NCI-H1092 treated with DMSO at 0.1 percent for 48 hours (cell line): ENCODE results near the gene ALPK3.

Experiments used
- DNase-seq: peaks from one replicate; lab custom pipeline; 2025; lab: John Stamatoyannopoulos, UW

Gene ALPK3

GRCh38 chr15:84816694-84817465 is at the start of gene ALPK3:
Gene ALPK3 (plus strand): TSS chr15:84817356. CDS start chr15:84817453, 97 bp downstream.
- DNase-seq, result no peak

DNA sequence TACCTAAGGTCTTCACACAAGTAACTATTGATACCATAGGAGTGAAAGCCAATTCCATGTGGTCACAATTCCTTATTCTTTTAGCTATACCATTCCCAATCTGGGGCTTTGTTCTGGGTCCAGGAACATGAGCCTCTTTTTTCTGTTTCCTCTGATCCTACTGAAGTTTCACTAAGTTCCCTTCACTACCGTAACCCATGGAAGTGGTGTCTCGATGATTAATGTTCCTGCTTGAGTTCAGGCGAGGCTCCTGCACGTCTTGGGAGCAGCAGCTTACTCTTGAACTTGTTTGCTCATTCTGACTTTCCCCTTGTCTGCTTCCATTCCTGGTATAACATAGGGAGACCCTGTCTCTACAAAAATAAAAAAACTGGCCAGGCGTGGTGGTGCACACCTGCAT is 45.1 kb upstream of the ALPK3 start:
- no peak for DNase-seq

- no peak for DNase-seq
These were observed 44.7 kb upstream of the ALPK3 start for GRCh38 chr15:84772467-84772866.

DNA sequence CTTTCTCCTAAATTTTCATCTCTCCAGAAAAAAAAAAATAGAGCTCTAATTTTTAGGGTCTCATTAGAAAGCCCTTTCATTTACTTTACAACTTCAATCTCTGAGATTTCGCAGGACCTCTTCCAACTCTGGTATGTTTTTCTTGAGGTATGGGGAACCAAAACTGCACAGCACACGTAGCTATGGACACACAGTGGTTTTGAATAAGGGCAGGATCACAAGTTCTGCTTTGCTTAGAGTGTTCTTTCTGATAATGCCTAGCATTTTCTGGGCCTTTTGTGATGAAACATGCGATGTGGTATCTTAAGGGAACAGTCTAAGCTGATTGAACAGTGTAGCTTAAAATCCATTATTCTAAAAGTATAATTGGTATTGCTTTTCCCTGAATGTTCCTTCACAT is 43.4 kb upstream of the ALPK3 start:
- DNase-seq, result no peak

DNA sequence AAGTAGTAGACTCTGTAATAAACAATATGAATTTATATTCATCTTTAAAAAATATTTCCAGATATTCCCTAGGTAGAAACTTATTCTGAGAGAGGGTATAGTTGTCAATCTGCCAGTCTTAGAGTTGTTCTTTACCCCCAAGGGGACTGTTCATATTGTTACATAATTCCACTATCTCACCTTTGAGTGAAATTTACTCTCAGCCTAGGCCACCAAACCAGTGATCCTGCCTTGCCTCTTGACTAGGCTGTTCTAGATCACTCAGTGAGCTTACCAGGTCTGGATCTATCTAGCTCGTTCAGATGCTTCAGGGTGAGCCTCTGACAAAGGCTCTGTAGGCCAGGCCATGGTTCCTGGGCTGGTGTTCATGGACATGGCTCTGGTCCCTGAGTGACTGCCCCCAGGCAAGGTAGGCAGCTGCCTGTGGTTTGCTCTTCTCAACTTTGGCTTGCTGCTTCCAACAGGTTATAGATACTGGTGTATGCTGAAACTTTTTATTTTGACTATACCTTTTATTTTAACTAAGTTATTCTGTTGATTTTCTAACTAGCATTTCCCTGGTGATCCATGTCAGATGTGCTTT is 41.2 kb upstream of the ALPK3 start:
- DNase-seq, result no peak

- no peak for DNase-seq
These were observed 39.0 kb upstream of the ALPK3 start for GRCh38 chr15:84778194-84778593.

DNA sequence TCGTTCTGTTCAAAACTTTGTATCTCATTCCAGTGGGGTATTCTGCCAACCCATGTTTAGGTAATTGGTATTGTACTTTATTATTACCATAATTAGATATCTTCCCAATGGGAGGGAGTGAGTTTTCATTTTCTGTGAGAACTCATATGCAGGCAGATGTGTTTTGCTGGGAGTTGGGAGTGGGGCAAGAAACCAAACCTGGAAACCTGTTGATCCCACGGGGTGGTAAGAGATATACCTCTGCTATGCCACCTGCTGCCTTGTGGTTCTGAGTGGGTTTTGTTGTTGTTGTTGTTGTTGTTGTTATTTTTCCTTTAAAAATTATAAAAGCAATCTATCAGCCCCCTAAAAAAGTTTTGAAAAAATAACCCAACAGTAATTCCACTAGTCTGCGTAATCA is 36.7 kb upstream of the ALPK3 start:
- DNase-seq, result no peak

- no peak for DNase-seq
These were observed 35.7 kb upstream of the ALPK3 start for GRCh38 chr15:84781495-84781894.

DNA sequence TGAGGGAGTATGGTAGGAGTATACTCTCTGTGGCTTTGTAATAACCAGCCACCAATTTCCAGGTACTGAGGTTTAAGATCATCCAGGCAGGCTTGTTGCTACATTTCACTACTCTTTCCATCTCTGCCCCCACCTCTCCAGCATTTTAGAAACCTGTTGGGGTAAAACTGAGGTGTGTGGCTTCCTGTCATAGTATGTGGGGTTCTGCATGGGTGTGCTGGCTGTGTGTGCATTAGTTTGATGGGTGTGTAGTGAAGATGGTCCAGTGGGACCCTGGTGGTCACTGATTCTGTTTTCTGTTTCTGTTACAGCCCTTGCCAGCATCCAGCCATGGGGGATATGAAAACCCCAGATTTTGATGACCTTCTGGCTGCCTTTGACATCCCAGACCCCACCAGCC is 34.8 kb upstream of the ALPK3 start:
- no peak for DNase-seq

GRCh38 chr15:84783493-84784251 is 33.5 kb upstream of the ALPK3 start:
- no peak for DNase-seq

- DNase-seq, result no peak
These were observed 32.9 kb upstream of the ALPK3 start for GRCh38 chr15:84784262-84784661.

GRCh38 chr15:84785053-84785452 is 32.1 kb upstream of the ALPK3 start:
- no peak for DNase-seq

GRCh38 chr15:84788500-84788899 is 28.7 kb upstream of the ALPK3 start:
- DNase-seq, result no peak

DNA sequence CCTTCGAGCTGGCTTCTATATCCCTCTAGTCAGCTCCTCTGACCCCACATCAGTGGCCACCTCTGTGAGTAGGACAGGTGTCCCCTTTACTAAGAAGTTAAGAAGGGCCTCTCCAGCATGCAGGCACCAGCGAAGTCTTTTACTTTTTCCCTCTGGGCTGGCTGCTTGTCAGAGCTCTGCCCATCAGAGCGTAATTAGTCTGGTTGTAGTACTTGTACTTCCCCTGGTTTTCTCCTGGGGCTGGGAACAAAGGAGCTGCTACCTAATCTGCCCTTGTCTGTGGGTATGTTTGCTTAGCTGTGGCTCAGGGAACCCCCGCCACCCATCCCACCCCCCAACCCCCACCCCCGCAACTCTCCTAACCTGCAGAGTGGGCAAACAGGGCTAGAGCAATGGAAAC is 27.4 kb upstream of the ALPK3 start:
- DNase-seq, result no peak

GRCh38 chr15:84790676-84791075 is 26.5 kb upstream of the ALPK3 start:
- DNase-seq, result no peak

DNA sequence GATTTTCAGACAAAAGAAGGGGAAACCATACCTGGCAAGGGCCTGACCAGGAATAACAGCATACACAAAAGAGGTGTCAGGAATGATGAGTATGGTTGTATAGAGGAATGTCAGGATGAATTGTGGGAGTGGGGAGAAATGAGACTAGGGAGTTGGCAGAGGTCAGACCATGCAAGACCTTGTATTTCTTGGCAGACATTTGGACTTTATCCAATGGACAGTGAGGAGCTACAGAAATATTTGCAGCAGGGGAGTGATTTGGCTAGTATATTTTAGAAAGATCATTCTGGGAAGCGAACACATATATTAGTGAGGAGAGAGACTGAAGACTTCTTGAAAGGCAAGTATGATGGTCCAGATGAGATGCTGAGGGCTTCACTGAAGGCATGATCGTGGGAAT is 25.4 kb upstream of the ALPK3 start:
- no peak for DNase-seq

DNA sequence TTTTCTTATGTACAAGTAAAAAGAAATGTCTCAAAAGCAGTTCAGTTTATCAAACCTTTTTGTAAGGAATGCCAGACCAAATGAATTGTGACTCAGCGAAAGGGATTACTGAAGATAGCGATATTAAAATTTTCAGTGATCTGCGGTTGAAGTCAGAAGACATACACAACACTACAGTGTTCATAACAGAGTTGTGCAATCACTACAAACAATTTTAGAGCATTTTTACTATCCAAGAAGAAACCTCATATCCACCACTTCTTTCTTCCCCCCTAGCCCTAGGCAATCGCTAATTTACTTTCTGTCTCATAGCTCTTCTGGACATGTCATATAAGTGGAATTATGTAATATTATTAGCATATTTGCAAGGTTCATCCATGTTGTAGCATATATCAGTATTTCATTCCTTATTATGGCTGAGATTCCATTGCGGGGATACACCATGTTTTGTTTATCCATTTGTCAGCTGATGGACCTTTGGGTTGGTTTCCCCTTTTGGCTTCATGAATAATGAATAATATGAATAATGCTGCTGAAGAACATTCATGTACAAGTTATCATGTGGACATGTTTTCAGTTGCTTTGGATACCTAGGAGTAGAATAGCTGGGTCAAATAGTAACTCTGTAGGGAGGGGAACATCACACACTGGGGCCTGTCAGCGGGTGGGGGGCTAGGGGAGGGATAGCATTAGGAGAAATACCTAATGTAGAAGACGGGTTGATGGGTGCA is 23.6 kb upstream of the ALPK3 start:
- no peak for DNase-seq

DNA sequence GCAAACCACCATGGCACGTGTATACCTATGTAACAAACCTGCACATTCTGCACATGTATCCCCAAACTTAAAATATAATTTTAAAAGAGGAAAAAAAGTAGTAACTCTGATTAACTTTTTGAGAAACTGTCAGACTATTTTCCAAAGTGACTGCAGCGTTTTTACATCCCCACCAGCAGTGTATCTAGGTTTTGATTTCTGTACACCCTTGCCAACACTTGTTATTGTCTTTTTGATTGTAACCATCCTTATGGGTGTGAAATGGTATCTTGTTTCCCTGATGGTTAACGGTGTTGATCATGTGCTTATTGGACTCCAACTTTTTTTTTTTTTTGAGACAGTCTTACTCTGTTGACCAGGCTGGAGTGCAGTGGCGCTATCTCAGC is 23.0 kb upstream of the ALPK3 start:
- DNase-seq, result no peak

- no peak for DNase-seq
These were observed 22.0 kb upstream of the ALPK3 start for GRCh38 chr15:84795186-84795585.

- DNase-seq, result no peak
These were observed 19.9 kb upstream of the ALPK3 start for GRCh38 chr15:84797212-84797611.

GRCh38 chr15:84797801-84798200 is 19.4 kb upstream of the ALPK3 start:
- no peak for DNase-seq

- no peak for DNase-seq
These were observed 18.7 kb upstream of the ALPK3 start for GRCh38 chr15:84798436-84798946.
